Calu3 (cell line): ENCODE results near the gene ARHGAP22. TPM values are rescaled to one million over a fixed set of nuclear protein-coding genes. Genes with fewer than 3 reads are reported as not detected.

Source experiments
- BruUV-seq: library from RNA; stranded (reverse); fragments of 400-500 nt; replicated peaks from 2 replicates; lab custom pipeline; 2021; lab: Mats Ljungman, UMichigan
- CTCF ChIA-PET: fragments of 300-600 bp; sonication (Branson Sonifier 250); formaldehyde crosslinking; loops from one replicate; lab custom pipeline; 2022; ENCODE audit warnings: antibody characterized with exemption; lab: Charles Lee
- DNase-seq: peaks from one replicate; pipeline ENCODE4 v3.0.0; 2022
- H3K27ac Mint-ChIP-seq: one replicate; pipeline ENCODE4 v1.8.0; 2022; ENCODE audit warnings: mixed read lengths; ENCODE audit not compliant: unreplicated experiment
- H3K27me3 Mint-ChIP-seq: one replicate; pipeline ENCODE4 v1.8.0; 2022; ENCODE audit warnings: mixed read lengths; ENCODE audit not compliant: unreplicated experiment
- H3K36me3 Mint-ChIP-seq: one replicate; pipeline ENCODE4 v1.8.0; 2022; ENCODE audit warnings: mild to moderate bottlenecking, moderate library complexity, mixed read lengths; ENCODE audit not compliant: insufficient read depth, unreplicated experiment
- H3K4me1 Mint-ChIP-seq: one replicate; pipeline ENCODE4 v1.8.0; 2022; ENCODE audit warnings: mild to moderate bottlenecking, low read depth, mixed read lengths; ENCODE audit not compliant: unreplicated experiment
- H3K4me3 Mint-ChIP-seq: one replicate; pipeline ENCODE4 v1.8.0; 2022; ENCODE audit warnings: mild to moderate bottlenecking, low read depth, moderate library complexity, mixed read lengths; ENCODE audit not compliant: unreplicated experiment
- H3K9me3 Mint-ChIP-seq: one replicate; pipeline ENCODE4 v1.8.0; 2022; ENCODE audit warnings: low read depth, mixed read lengths; ENCODE audit not compliant: unreplicated experiment
- CTCF ChIP-seq: fragments of 200-600 bp; IDR thresholded peaks from one replicate; pipeline ENCODE4 v1.8.0; 2022; ENCODE audit warnings: antibody characterized with exemption; ENCODE audit not compliant: unreplicated experiment
- intact Hi-C: fragments of 100-400 bp; cut with micrococcal nuclease; formaldehyde crosslinking; loops from one replicate; pipeline ENCODE4 v1.10.0; 2022; ENCODE audit not compliant: unreplicated experiment
- total RNA-seq: library from RNA; stranded (reverse); gene quantifications from 2 replicates; pipeline ENCODE4 v1.2.3, GENCODE V29; 2022

The ARHGAP22 gene
- total RNA-seq, 1 experiment from 2014 or later, result 1.0 TPM

GRCh38 chr10:48496105-48496830 is 108.6 kb downstream of the ARHGAP22 start:
- Mint-ChIP-seq H3K4me3 (no peak overlapping the region), H3K4me1 (peaks cover 19% of the 10 kb centered on the region), H3K9me3 (no peaks in the 10 kb centered on the region), H3K27me3 (peaks cover 20% of the 10 kb centered on the region), H3K27ac (no peak overlapping the region), H3K36me3 (no peaks in the 10 kb centered on the region)
- no TSS peak for BruUV-seq
- CTCF ChIA-PET, result no interaction called here
- no peak for DNase-seq
- intact Hi-C loops, result no loop called here
- no peak for TF ChIP-seq CTCF

- Mint-ChIP-seq H3K27ac (no peak overlapping the region), H3K27me3 (peaks cover 28% of the 10 kb centered on the region), H3K4me3 (no peak overlapping the region), H3K9me3 (no peaks in the 10 kb centered on the region), H3K36me3 (no peaks in the 10 kb centered on the region), H3K4me1 (peaks cover 19% of the 10 kb centered on the region)
- DNase-seq, result no peak
- intact Hi-C loops, result no loop called here
- CTCF ChIA-PET, result no interaction called here
- no TSS peak for BruUV-seq
- TF ChIP-seq CTCF, result no peak
Observed at GRCh38 chr10:48495282-48496045, 109.4 kb downstream of the ARHGAP22 start.

DNA sequence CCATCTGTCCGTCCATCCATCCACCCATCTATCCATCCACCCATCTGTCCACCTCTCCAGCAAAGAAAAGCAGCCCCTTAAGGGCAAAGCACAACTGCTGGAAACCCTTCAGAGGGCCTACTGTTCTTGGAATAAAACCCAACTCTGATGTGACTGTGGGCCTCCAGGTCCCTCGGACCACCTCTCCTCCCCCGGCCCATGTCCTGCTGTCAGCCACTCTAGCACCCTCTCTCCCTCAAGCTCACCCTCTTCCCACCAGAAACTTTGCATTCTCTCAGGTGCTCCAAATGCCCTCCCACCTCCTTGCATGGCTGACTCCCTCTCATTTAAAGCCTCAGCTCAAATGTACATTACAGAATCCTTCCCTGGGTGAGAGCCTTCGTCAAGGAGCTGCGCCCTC is 110.3 kb downstream of the ARHGAP22 start:
- CTCF ChIA-PET, result no interaction called here
- TF ChIP-seq CTCF, result no peak
- H3K9me3 Mint-ChIP-seq, result no peaks in the 10 kb centered on the region
- intact Hi-C loops, result no loop called here
- BruUV-seq, result no TSS peak
- H3K4me3 Mint-ChIP-seq, result no peak overlapping the region
- H3K27ac Mint-ChIP-seq, result no peak overlapping the region
- H3K27me3 Mint-ChIP-seq, result peaks cover 31% of the 10 kb centered on the region
- H3K36me3 Mint-ChIP-seq, result no peaks in the 10 kb centered on the region
- peaks cover 19% of the 10 kb centered on the region for H3K4me1 Mint-ChIP-seq
- DNase-seq, result no peak

- H3K27ac Mint-ChIP-seq, result no peak overlapping the region
- DNase-seq, result no peak
- CTCF ChIA-PET, result no interaction called here
- H3K4me1 Mint-ChIP-seq, result peaks cover 19% of the 10 kb centered on the region
- TF ChIP-seq CTCF, result no peak
- no peaks in the 10 kb centered on the region for H3K36me3 Mint-ChIP-seq
- BruUV-seq, result no TSS peak
- no peaks in the 10 kb centered on the region for H3K9me3 Mint-ChIP-seq
- H3K4me3 Mint-ChIP-seq, result no peak overlapping the region
- peaks cover 34% of the 10 kb centered on the region for H3K27me3 Mint-ChIP-seq
- intact Hi-C loops, result no loop called here
Observed at GRCh38 chr10:48494073-48494472, 110.8 kb downstream of the ARHGAP22 start.
